Stomach (tissue), 4 donors: Measurements from ENCODE around the gene ERBB4.

ENCODE experiments used
- CTCF ChIP-seq, 7 experiments: fragments of 450-650 bp in 4 of 7; fragments of 200-600 bp in 3 of 7; sonication (generic) in 3 of 7; IDR thresholded peaks; one replicate each; pipeline ENCODE4 v1.5.1; 2016 to 2019; ENCODE audit warnings: antibody characterized with exemption in 7 of 7, control low read depth in 2 of 7, mild to moderate bottlenecking in 1 of 7
- EP300 ChIP-seq: sonication (generic); formaldehyde crosslinking; IDR thresholded peaks from one replicate; pipeline ENCODE4 v1.6.1; 2017; ENCODE audit warnings: antibody characterized with exemption
- POLR2A ChIP-seq, 4 donors: fragments of 450-650 bp; IDR thresholded peaks; one replicate each; pipeline ENCODE4 v1.6.1; 2016; ENCODE audit warnings: antibody characterized with exemption in 4 of 4, control low read depth in 2 of 4, mild to moderate bottlenecking in 1 of 4, moderate library complexity in 1 of 4
- POLR2AphosphoS5 ChIP-seq, 3 donors: sonication (generic); formaldehyde crosslinking; IDR thresholded peaks; one replicate each; pipeline ENCODE4 v1.6.1; 2016; ENCODE audit warnings: antibody characterized with exemption in 3 of 3

DNA sequence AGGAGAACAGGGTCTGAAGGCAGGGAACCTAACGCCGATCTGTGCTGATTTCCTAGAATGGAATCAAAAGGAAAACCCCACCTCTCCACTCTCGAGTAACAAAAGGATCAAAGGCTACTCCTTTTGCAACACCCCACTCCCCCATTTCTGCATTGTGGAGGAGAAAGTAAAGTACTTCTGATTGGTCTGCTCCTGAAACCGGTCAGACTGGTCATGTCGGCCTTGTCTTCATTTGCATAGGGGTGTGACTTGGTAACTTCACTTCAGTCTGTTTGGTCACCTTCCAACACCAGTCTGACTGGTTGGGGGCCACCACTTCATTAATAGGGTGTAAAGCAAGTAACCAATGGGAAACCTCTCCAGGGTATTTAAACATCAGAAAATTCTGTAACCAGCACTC lies 771.9 kb downstream of the ERBB4 start:
- TF ChIP-seq CTCF (IDR thresholded peaks at IDR 0.05) (no peak), EP300 (no peak), POLR2A (IDR thresholded peaks at IDR 0.05) (no peak), POLR2AphosphoS5 (IDR thresholded peaks at IDR 0.05) (no peak)
